SK-N-SH (cell line): ENCODE data around the gene RELN. TPM values are rescaled to one million over a fixed set of nuclear protein-coding genes. Genes with fewer than 3 reads are reported as not detected.

ENCODE experiments used
- CTCF ChIA-PET: fragments of 300-600, 350-600 bp; formaldehyde crosslinking; extraction: SDS; loops from one replicate; lab custom pipeline; 2021; lab: Yijun Ruan, JAX
- POLR2A ChIA-PET: fragments of 350-600 bp; sonication (Branson Sonifier 250); formaldehyde crosslinking; extraction: SDS; loops from one replicate; lab custom pipeline; 2020; ENCODE audit warnings: antibody characterized with exemption, inconsistent platforms; lab: Yijun Ruan, JAX
- DNase-seq: peaks from one replicate; pipeline ENCODE4 v3.0.0; 2012
- H2AFZ ChIP-seq: fragments of 200-600 bp; sonication (generic); 2 replicates; pipeline ENCODE4 v1.8.1; 2016; ENCODE audit warnings: antibody characterized with exemption, mild to moderate bottlenecking, low read depth
- H3F3A ChIP-seq: fragments of 200-600 bp; sonication (generic); replicated peaks from 2 replicates; pipeline ENCODE3; 2016; ENCODE audit warnings: antibody characterized with exemption, mild to moderate bottlenecking; ENCODE audit not compliant: insufficient read depth
- H3K27ac ChIP-seq, 2 experiments: fragments of 200-500 bp in 1 of 2; fragments of 200-600 bp in 1 of 2; sonication (Bioruptor generic) in 1 of 2; sonication (generic), shearing (Covaris generic) in 1 of 2; 2 replicates each; pipeline versions ENCODE4 v1.5.1 to v1.6.1; 2014 to 2016; ENCODE audit warnings: low read depth in 2 of 2, inconsistent platforms in 1 of 2, low read length in 1 of 2, mild to moderate bottlenecking in 1 of 2, mixed read lengths in 1 of 2
- H3K27me3 ChIP-seq: fragments of 200-600 bp; sonication (generic), shearing (Covaris generic); 2 replicates; pipeline ENCODE4 v1.6.1; 2016; ENCODE audit warnings: mixed run types; ENCODE audit not compliant: insufficient read depth
- H3K36me3 ChIP-seq, 2 experiments: fragments of 200-500 bp in 1 of 2; fragments of 200-600 bp in 1 of 2; sonication (Bioruptor generic) in 1 of 2; sonication (generic) in 1 of 2; replicated peaks in 1 of 2; 2 replicates each; pipeline versions ENCODE3 to v1.5.1; 2014 to 2016; ENCODE audit warnings: low read length in 1 of 2, mild to moderate bottlenecking in 1 of 2; ENCODE audit not compliant: insufficient read depth in 2 of 2, control insufficient read depth in 1 of 2
- H3K4me1 ChIP-seq, 2 experiments: fragments of 200-500 bp in 1 of 2; fragments of 200-600 bp in 1 of 2; sonication (Bioruptor generic) in 1 of 2; sonication (generic), shearing (Covaris generic) in 1 of 2; 2 replicates each; pipeline versions ENCODE4 v1.5.1 to v1.6.1; 2014 to 2016; ENCODE audit warnings: low read depth in 1 of 2, low read length in 1 of 2, mixed run types in 1 of 2; ENCODE audit not compliant: insufficient read depth in 2 of 2, control insufficient read depth in 1 of 2
- H3K4me2 ChIP-seq: fragments of 200-600 bp; sonication (generic), shearing (Covaris generic); 2 replicates; pipeline ENCODE4 v1.6.1; 2017; ENCODE audit warnings: mixed run types
- H3K4me3 ChIP-seq, 2 experiments: fragments of 200-500 bp in 1 of 2; fragments of 200-600 bp in 1 of 2; sonication (Bioruptor generic) in 1 of 2; sonication (generic), shearing (Covaris generic) in 1 of 2; 2 replicates each; pipeline versions ENCODE4 v1.5.1 to v1.8.1; 2014 to 2016; ENCODE audit warnings: low read depth in 2 of 2, inconsistent platforms in 1 of 2, low read length in 1 of 2, mild to moderate bottlenecking in 1 of 2, mixed read lengths in 1 of 2, moderate library complexity in 1 of 2
- H3K79me2 ChIP-seq: fragments of 200-600 bp; sonication (generic); 2 replicates; pipeline ENCODE4 v1.8.1; 2017; ENCODE audit warnings: mild to moderate bottlenecking; ENCODE audit not compliant: insufficient read depth
- H3K9ac ChIP-seq: fragments of 200-600 bp; sonication (generic); 2 replicates; pipeline ENCODE4 v1.6.1; 2017; ENCODE audit warnings: mixed run types
- H3K9me2 ChIP-seq: fragments of 200-600 bp; sonication (generic); 2 replicates; pipeline ENCODE4 v1.6.1; 2017; ENCODE audit warnings: mixed run types
- H3K9me3 ChIP-seq: fragments of 200-600 bp; sonication (generic); 2 replicates; pipeline ENCODE4 v1.6.1; 2017; ENCODE audit warnings: mixed run types, mild to moderate bottlenecking, moderate library complexity
- H4K20me1 ChIP-seq: fragments of 200-600 bp; sonication (generic); 2 replicates; pipeline ENCODE4 v1.6.1; 2017; ENCODE audit warnings: mild to moderate bottlenecking, mixed run types; ENCODE audit not compliant: insufficient read depth
- ELF1 ChIP-seq: IDR thresholded peaks from 2 replicates; pipeline ENCODE4 v1.4.0; 2012
- EZH2phosphoT487 ChIP-seq: fragments of 200-600 bp; sonication (generic); IDR thresholded peaks from 2 replicates; pipeline ENCODE4 v1.6.1; 2017; ENCODE audit warnings: low read depth, mixed run types, mild to moderate bottlenecking, antibody characterized with exemption, moderate library complexity, borderline replicate concordance
- FOXJ3 ChIP-seq: sonication (generic); formaldehyde crosslinking; IDR thresholded peaks from 2 replicates; pipeline ENCODE4 v1.5.1; 2020; ENCODE audit warnings: mild to moderate bottlenecking, missing genetic modification reagents
- MXI1 ChIP-seq: IDR thresholded peaks from 2 replicates; pipeline ENCODE4 v1.6.1; 2012; ENCODE audit warnings: mild to moderate bottlenecking, low read depth, low read length, improper control_type of control experiment
- NRF1 ChIP-seq: IDR thresholded peaks from 2 replicates; pipeline ENCODE4 v1.6.1; 2012; ENCODE audit warnings: low read depth, mild to moderate bottlenecking, low read length
- RAD21 ChIP-seq: IDR thresholded peaks from 2 replicates; pipeline ENCODE4 v1.6.1; 2012; ENCODE audit warnings: mild to moderate bottlenecking, low read length
- RCOR1 ChIP-seq: fragments of 150-350 bp; IDR thresholded peaks from 2 replicates; pipeline ENCODE4 v1.6.1; 2017; ENCODE audit warnings: antibody characterized with exemption, low read length
- TAF1 ChIP-seq: IDR thresholded peaks from 2 replicates; pipeline ENCODE4 v1.6.1; 2012; ENCODE audit warnings: low read depth, mild to moderate bottlenecking, low read length, moderate library complexity, borderline replicate concordance
- TEAD4 ChIP-seq: IDR thresholded peaks from 2 replicates; pipeline ENCODE4 v1.4.0; 2012; ENCODE audit warnings: mild to moderate bottlenecking, borderline replicate concordance; ENCODE audit not compliant: insufficient read depth
- WGBS: methylation state at CpG from one replicate; pipeline ENCODE4 v1.1.6; 2017; ENCODE audit warnings: low lambda C conversion rate; 5-methylcytosine and 5-hydroxymethylcytosine counted together
- polyA plus RNA-seq, 3 experiments: library from polyadenylated mRNA; depleted of rRNA; stranded (reverse); fragments of >200 nt; gene quantifications; 2 replicates each; pipeline ENCODE4 v1.2.3, GENCODE V29; 2012
- TF ChIP-seq, protein P1 (sequence below): IDR thresholded peaks from 2 replicates; pipeline ENCODE4 v1.6.1; 2012; ENCODE audit warnings: mild to moderate bottlenecking, low read depth, low read length, moderate library complexity
- TF ChIP-seq, protein P2 (sequence below): IDR thresholded peaks from 2 replicates; pipeline ENCODE4 v1.4.0; 2012; ENCODE audit warnings: low read depth, borderline replicate concordance
- TF ChIP-seq, protein P3 (sequence below): IDR thresholded peaks from 2 replicates; pipeline ENCODE4; 2012
- TF ChIP-seq, protein P4 (sequence below): fragments of 200-600 bp; sonication (generic); IDR thresholded peaks from 2 replicates; pipeline ENCODE4 v1.6.1; 2017; ENCODE audit warnings: antibody characterized with exemption, mild to moderate bottlenecking, moderate library complexity

RELN gene
- polyA plus RNA-seq, 1 of the 3 experiments (the other 2 are of a cell fraction) = 0.02 TPM

DNA sequence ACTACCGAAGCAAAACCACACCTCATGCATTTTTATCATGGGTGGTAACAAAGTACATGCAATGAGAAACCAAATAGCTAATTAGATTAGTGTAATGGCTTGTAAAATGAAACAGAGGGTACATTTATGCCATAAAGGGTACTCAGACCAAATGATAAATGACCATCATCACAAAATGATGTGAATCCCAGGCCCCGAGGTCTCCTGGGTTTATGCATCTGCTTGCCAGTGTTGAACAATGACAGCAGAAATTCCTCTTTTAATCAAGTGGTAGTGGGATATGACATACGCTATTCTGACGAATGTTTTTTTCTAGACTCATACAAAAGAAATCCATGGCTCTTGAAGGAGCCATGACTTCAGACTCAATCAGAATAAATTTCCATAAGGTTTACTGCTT is 293.9 kb downstream of the RELN start:
- Histone ChIP-seq H3K4me1 (no peaks in the 10 kb centered on the region; a peak in 2 of 4 replicates), H3K4me3 (no peak overlapping the region), H3K4me2 (no peak overlapping the region), H3F3A (no peaks in the 10 kb centered on the region), H3K9me3 (no peaks in the 10 kb centered on the region), H3K79me2 (no peaks in the 10 kb centered on the region), H3K27me3 (no peaks in the 10 kb centered on the region), H3K27ac (no peak overlapping the region), H3K9me2 (no peaks in the 10 kb centered on the region), H3K36me3 (no peaks in the 10 kb centered on the region), H3K9ac (no peak overlapping the region), H4K20me1 (no peaks in the 10 kb centered on the region), H2AFZ (no peak overlapping the region)
- TF ChIP-seq MXI1 = no peak
- TF ChIP-seq RAD21 = no peak
- no peak for TF ChIP-seq TAF1
- TF ChIP-seq, protein P1, sequence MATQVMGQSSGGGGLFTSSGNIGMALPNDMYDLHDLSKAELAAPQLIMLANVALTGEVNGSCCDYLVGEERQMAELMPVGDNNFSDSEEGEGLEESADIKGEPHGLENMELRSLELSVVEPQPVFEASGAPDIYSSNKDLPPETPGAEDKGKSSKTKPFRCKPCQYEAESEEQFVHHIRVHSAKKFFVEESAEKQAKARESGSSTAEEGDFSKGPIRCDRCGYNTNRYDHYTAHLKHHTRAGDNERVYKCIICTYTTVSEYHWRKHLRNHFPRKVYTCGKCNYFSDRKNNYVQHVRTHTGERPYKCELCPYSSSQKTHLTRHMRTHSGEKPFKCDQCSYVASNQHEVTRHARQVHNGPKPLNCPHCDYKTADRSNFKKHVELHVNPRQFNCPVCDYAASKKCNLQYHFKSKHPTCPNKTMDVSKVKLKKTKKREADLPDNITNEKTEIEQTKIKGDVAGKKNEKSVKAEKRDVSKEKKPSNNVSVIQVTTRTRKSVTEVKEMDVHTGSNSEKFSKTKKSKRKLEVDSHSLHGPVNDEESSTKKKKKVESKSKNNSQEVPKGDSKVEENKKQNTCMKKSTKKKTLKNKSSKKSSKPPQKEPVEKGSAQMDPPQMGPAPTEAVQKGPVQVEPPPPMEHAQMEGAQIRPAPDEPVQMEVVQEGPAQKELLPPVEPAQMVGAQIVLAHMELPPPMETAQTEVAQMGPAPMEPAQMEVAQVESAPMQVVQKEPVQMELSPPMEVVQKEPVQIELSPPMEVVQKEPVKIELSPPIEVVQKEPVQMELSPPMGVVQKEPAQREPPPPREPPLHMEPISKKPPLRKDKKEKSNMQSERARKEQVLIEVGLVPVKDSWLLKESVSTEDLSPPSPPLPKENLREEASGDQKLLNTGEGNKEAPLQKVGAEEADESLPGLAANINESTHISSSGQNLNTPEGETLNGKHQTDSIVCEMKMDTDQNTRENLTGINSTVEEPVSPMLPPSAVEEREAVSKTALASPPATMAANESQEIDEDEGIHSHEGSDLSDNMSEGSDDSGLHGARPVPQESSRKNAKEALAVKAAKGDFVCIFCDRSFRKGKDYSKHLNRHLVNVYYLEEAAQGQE = no peak
- TF ChIP-seq, protein P2, sequence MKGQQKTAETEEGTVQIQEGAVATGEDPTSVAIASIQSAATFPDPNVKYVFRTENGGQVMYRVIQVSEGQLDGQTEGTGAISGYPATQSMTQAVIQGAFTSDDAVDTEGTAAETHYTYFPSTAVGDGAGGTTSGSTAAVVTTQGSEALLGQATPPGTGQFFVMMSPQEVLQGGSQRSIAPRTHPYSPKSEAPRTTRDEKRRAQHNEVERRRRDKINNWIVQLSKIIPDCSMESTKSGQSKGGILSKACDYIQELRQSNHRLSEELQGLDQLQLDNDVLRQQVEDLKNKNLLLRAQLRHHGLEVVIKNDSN = no peak
- TF ChIP-seq RCOR1 = no peak
- no peak for TF ChIP-seq ELF1
- TF ChIP-seq, protein P3, sequence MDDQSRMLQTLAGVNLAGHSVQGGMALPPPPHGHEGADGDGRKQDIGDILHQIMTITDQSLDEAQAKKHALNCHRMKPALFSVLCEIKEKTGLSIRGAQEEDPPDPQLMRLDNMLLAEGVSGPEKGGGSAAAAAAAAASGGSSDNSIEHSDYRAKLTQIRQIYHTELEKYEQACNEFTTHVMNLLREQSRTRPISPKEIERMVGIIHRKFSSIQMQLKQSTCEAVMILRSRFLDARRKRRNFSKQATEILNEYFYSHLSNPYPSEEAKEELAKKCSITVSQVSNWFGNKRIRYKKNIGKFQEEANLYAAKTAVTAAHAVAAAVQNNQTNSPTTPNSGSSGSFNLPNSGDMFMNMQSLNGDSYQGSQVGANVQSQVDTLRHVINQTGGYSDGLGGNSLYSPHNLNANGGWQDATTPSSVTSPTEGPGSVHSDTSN = no peak
- TF ChIP-seq, protein P4, sequence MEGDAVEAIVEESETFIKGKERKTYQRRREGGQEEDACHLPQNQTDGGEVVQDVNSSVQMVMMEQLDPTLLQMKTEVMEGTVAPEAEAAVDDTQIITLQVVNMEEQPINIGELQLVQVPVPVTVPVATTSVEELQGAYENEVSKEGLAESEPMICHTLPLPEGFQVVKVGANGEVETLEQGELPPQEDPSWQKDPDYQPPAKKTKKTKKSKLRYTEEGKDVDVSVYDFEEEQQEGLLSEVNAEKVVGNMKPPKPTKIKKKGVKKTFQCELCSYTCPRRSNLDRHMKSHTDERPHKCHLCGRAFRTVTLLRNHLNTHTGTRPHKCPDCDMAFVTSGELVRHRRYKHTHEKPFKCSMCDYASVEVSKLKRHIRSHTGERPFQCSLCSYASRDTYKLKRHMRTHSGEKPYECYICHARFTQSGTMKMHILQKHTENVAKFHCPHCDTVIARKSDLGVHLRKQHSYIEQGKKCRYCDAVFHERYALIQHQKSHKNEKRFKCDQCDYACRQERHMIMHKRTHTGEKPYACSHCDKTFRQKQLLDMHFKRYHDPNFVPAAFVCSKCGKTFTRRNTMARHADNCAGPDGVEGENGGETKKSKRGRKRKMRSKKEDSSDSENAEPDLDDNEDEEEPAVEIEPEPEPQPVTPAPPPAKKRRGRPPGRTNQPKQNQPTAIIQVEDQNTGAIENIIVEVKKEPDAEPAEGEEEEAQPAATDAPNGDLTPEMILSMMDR = no peak
- no peak for TF ChIP-seq FOXJ3 (CRISPR knock-in tag)
- no peak for TF ChIP-seq EZH2phosphoT487
- TF ChIP-seq NRF1 = no peak
- TF ChIP-seq TEAD4 = no peak
- ChIA-PET CTCF (interaction anchor here (1.4 kb wide), 1 partner anchor 16 kb away, joined by 3 read pairs; no protein-coding TSS in a partner anchor), POLR2A (no interaction called here)
- 40% methylated on average over 4 of the region's 4 CpGs for WGBS
- no peak for DNase-seq
